ENCODE results near the gene MCC.

Gene MCC

DNA sequence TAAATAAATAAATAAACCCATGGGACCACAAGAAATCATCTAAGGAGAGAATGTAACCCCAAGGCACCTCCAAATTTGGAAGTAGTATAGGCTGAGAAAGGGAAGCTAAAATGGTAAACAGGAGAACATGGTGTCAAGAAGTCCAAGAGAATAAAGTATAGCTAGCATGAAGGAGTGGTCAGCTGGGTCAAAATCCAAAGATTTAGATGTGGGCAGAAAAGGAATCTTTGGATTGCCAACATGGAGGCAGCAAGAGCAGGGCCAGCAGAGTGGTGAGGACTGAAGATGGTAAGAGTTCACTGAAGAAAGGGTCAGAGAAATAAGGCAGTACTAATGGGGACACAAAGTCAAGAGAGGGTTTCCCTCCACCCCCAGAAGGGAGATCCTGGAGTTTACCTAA is 106.5 kb downstream of the MCC start:
- TF ChIP-seq, protein P1, sequence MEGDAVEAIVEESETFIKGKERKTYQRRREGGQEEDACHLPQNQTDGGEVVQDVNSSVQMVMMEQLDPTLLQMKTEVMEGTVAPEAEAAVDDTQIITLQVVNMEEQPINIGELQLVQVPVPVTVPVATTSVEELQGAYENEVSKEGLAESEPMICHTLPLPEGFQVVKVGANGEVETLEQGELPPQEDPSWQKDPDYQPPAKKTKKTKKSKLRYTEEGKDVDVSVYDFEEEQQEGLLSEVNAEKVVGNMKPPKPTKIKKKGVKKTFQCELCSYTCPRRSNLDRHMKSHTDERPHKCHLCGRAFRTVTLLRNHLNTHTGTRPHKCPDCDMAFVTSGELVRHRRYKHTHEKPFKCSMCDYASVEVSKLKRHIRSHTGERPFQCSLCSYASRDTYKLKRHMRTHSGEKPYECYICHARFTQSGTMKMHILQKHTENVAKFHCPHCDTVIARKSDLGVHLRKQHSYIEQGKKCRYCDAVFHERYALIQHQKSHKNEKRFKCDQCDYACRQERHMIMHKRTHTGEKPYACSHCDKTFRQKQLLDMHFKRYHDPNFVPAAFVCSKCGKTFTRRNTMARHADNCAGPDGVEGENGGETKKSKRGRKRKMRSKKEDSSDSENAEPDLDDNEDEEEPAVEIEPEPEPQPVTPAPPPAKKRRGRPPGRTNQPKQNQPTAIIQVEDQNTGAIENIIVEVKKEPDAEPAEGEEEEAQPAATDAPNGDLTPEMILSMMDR (IDR thresholded peaks at IDR 0.05; ENCODE audit: insufficient read depth, low read length, missing control alignments) = no peak
- ChIA-PET CTCF (interaction anchor here (0.9 to 5.7 kb wide), 4 partner anchors 47 to 385 kb away, joined by 3 to 99 read pairs (median 23); partner anchors contain the start of gene YTHDC2), POLR2A (no interaction called here)
- H3K4me3 ChIP-seq (ENCODE audit: low read depth, low read length) = no peak overlapping the region
- DNase-seq (ENCODE audit: low read depth, low spot score) = no peak

DNA sequence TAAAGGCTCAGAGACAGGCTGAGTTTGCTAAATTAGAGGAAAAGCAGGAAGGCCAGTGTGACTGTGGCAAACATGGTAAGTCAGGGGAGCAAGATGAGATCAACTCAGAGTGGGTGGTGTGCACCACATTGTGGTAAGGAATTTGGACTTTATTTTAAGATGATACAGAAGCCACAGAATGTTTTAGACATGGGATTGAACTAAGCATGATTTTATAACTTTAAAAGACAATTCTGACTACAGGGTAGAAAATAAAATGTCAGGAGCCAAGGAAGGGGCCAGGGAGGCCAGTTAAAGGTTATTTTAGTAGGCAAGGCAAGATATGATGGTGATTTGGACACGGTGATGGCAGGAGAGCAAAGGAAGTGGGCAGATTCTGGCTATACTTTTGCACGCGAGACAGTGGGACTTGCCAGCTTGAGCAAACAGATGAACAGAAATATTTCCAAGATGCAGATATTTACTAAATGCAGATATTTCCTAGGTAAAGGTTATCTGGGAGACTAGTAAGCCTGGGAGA is 107.4 kb downstream of the MCC start:
- CTCF ChIA-PET = interaction anchor here (1.5 to 5.7 kb wide), 7 partner anchors 8 to 384 kb away, joined by 3 to 99 read pairs (median 5); partner anchors contain the start of gene YTHDC2
- no peak overlapping the region for H3K4me3 ChIP-seq (ENCODE audit: low read depth, low read length)
- TF ChIP-seq, protein P1 (IDR thresholded peaks at IDR 0.05; ENCODE audit: insufficient read depth, low read length, missing control alignments) = no peak
- DNase-seq (ENCODE audit: low read depth, low spot score) = no peak
- POLR2A ChIA-PET = no interaction called here

GRCh38 chr5:113379936-113380806 is 108.1 kb downstream of the MCC start:
- no peak overlapping the region for H3K4me3 ChIP-seq (ENCODE audit: low read depth, low read length)
- TF ChIP-seq, protein P1 (IDR thresholded peaks at IDR 0.05; ENCODE audit: insufficient read depth, low read length, missing control alignments) = no peak
- ChIA-PET CTCF (interaction anchor here (0.6 to 5.7 kb wide), 28 partner anchors 8 to 974 kb away, joined by 3 to 99 read pairs (median 4); partner anchors contain the start of gene YTHDC2), POLR2A (no interaction called here)
- DNase-seq (ENCODE audit: low read depth, low spot score) = no peak

DNA sequence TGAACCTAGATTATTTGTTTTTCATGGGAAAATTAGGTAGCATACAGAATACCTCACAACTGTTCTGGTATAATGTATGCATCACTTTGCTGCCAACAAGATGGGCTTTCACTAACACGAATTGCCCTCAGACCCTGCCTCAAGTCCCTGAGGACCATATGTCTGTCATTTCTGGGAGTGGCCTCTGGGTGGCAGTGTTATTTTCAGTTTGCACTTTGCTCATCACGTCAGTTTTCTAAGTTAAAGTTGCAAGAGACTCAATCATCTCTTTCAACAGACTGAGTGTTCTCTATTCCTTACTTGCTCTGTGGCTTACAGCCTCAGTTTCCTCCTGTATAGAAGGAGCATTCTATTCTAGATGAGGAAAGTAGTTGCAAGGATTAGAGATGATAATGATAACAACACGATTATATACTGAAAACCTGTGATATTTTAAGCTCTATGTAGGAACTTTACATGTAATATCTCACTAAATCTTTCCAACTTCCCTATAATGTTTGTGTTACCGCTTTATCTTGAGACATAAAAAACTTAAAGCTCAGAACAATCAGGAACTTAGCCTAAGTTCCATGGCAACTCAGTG is 109.2 kb downstream of the MCC start:
- TF ChIP-seq, protein P1 (IDR thresholded peaks at IDR 0.05; ENCODE audit: insufficient read depth, low read length, missing control alignments) = peak; percentile 71
- H3K4me3 ChIP-seq (ENCODE audit: low read depth, low read length) = no peak overlapping the region
- peak; percentile 3 for DNase-seq (ENCODE audit: low read depth, low spot score)
- POLR2A ChIA-PET = no interaction called here
- CTCF ChIA-PET = interaction anchor here (0.6 to 5.7 kb wide), 36 partner anchors 8 to 973 kb away, joined by 3 to 99 read pairs (median 3); partner anchors contain the start of gene YTHDC2

- POLR2A ChIA-PET = no interaction called here
These were observed 109.7 kb downstream of the MCC start for GRCh38 chr5:113378514-113378913.

More at GRCh38 chr5:113378514-113378913, 109.7 kb downstream of the MCC start:
- TF ChIP-seq, protein P1 (IDR thresholded peaks at IDR 0.05; ENCODE audit: insufficient read depth, low read length, missing control alignments) = no peak
- CTCF ChIA-PET = interaction anchor here (0.9 to 5.7 kb wide), 12 partner anchors 8 to 391 kb away, joined by 3 to 99 read pairs (median 5); partner anchors contain the start of gene YTHDC2
- no peak overlapping the region for H3K4me3 ChIP-seq (ENCODE audit: low read depth, low read length)
- no peak for DNase-seq (ENCODE audit: low read depth, low spot score)
